Keratinocyte (primary cell): ENCODE data around the gene TYW1B. TPM values are rescaled to one million over a fixed set of nuclear protein-coding genes. Genes with fewer than 3 reads are reported as not detected.
"Not testable (repeated sequence)": the region's sequence is repeated elsewhere in the genome, so short reads cannot be mapped to it uniquely, and the experiment has no call there.

Experiments used
- DNase-seq: peaks from one replicate; pipeline ENCODE4 v3.0.0-alpha.2; 2011; ENCODE audit warnings: low read depth, missing footprints, low spot score
- FAIRE-seq: peaks from 2 replicates; lab custom pipeline; 2011; peaks lifted over from hg19 to GRCh38; lab: Jason Lieb, UNC
- H2AFZ ChIP-seq: 2 replicates; pipeline ENCODE4 v1.6.0; 2012; ENCODE audit warnings: low read length, control low read depth, inconsistent platforms; ENCODE audit not compliant: control insufficient read depth
- H3K27ac ChIP-seq: 2 replicates; pipeline ENCODE4 v1.5.1; 2011; ENCODE audit warnings: low read length; ENCODE audit not compliant: control insufficient read depth, insufficient read depth
- H3K27me3 ChIP-seq: 3 replicates; pipeline ENCODE4 v1.6.0; 2011; ENCODE audit warnings: low read length; ENCODE audit not compliant: control insufficient read depth, insufficient read depth; ENCODE audit errors: extremely low read depth
- H3K36me3 ChIP-seq, 2 experiments: 2 replicates in 1 of 2; 3 replicates in 1 of 2; pipeline ENCODE4 v1.5.1; 2011; ENCODE audit warnings: low read length in 2 of 2, mild to moderate bottlenecking in 1 of 2; ENCODE audit not compliant: control insufficient read depth in 2 of 2, insufficient read depth in 2 of 2; ENCODE audit errors: extremely low read depth in 1 of 2
- H3K4me1 ChIP-seq: 3 replicates; pipeline ENCODE4 v1.5.1; 2011; ENCODE audit warnings: low read length; ENCODE audit not compliant: control insufficient read depth, insufficient read depth; ENCODE audit errors: extremely low read depth
- H3K4me2 ChIP-seq: 3 replicates; pipeline ENCODE4 v1.6.0; 2011; ENCODE audit warnings: low read depth, low read length; ENCODE audit not compliant: control insufficient read depth, insufficient read depth; ENCODE audit errors: extremely low read depth
- H3K4me3 ChIP-seq, 3 experiments: fragments of 200-600 bp in 1 of 3; sonication (generic) in 1 of 3; 2 replicates in 2 of 3; 3 replicates in 1 of 3; pipeline ENCODE4 v1.5.1; 2011 to 2016; ENCODE audit warnings: low read length in 3 of 3, mild to moderate bottlenecking in 3 of 3, control low read depth in 2 of 3, inconsistent platforms in 1 of 3, low read depth in 1 of 3, mixed read lengths in 1 of 3, mixed run types in 1 of 3, moderate library complexity in 1 of 3; ENCODE audit not compliant: control insufficient read depth in 2 of 3, insufficient read depth in 2 of 3; ENCODE audit errors: extremely low read depth in 1 of 3
- H3K79me2 ChIP-seq: 2 replicates; pipeline ENCODE4 v1.6.0; 2012; ENCODE audit warnings: low read length; ENCODE audit not compliant: control insufficient read depth, insufficient read depth
- H3K9ac ChIP-seq: 3 replicates; pipeline ENCODE4 v1.6.0; 2011; ENCODE audit warnings: low read length; ENCODE audit not compliant: control insufficient read depth, insufficient read depth; ENCODE audit errors: extremely low read depth
- H3K9me1 ChIP-seq: 3 replicates; pipeline ENCODE4 v1.6.0; 2011; ENCODE audit warnings: low read length; ENCODE audit not compliant: control insufficient read depth, insufficient read depth; ENCODE audit errors: extremely low read depth
- H3K9me3 ChIP-seq: 2 replicates; pipeline ENCODE4 v1.5.1; 2012; ENCODE audit warnings: low read depth, low read length; ENCODE audit not compliant: control insufficient read depth
- H4K20me1 ChIP-seq: 3 replicates; pipeline ENCODE4 v1.6.0; 2011; ENCODE audit warnings: low read length; ENCODE audit not compliant: control insufficient read depth, insufficient read depth; ENCODE audit errors: extremely low read depth
- EZH2 ChIP-seq: IDR thresholded peaks from one replicate; pipeline ENCODE4 v1.6.1; 2012; ENCODE audit warnings: inconsistent platforms, mild to moderate bottlenecking, low read length, moderate library complexity
- dilution Hi-C: fragments of 300-500 bp; cut with MboI; formaldehyde crosslinking; loops from one replicate; pipeline ENCODE4 v1.7.0; 2020; ENCODE audit warnings: low sequenced_read_pairs; ENCODE audit not compliant: extremely low pct_ligation_motif_present
- polyA plus RNA-seq, 5 experiments: library from polyadenylated mRNA; depleted of rRNA in 3 of 5; stranded (reverse) in 3 of 5; stranded (forward) in 1 of 5; unstranded in 1 of 5; fragments of >200 nt; gene quantifications; 1 replicate in 1 of 5; 2 replicates in 3 of 5; 3 replicates in 1 of 5; pipeline versions ENCODE4 v1.2.1 to v1.2.3, GENCODE V29; 2011 to 2012; ENCODE audit warnings: missing spikeins in 2 of 5, low read depth in 1 of 5, low replicate concordance in 1 of 5
- TF ChIP-seq, protein P1 (sequence below), 3 experiments: IDR thresholded peaks in 1 of 3; conservative IDR thresholded peaks in 1 of 3; optimal IDR thresholded peaks in 1 of 3; 2 replicates in 2 of 3; 3 replicates in 1 of 3; pipeline versions ENCODE3 to v1.5.1; 2011; ENCODE audit warnings: low read length in 3 of 3, mild to moderate bottlenecking in 3 of 3, moderate library complexity in 2 of 3, control low read depth in 1 of 3, inconsistent platforms in 1 of 3; ENCODE audit not compliant: insufficient read depth in 2 of 3; ENCODE audit errors: extremely low read depth in 1 of 3

Gene TYW1B
- polyA plus RNA-seq, 1 donor (not counting 4 experiments of a cell fraction or from before 2014, with no cell fraction given): 2.5 TPM

DNA sequence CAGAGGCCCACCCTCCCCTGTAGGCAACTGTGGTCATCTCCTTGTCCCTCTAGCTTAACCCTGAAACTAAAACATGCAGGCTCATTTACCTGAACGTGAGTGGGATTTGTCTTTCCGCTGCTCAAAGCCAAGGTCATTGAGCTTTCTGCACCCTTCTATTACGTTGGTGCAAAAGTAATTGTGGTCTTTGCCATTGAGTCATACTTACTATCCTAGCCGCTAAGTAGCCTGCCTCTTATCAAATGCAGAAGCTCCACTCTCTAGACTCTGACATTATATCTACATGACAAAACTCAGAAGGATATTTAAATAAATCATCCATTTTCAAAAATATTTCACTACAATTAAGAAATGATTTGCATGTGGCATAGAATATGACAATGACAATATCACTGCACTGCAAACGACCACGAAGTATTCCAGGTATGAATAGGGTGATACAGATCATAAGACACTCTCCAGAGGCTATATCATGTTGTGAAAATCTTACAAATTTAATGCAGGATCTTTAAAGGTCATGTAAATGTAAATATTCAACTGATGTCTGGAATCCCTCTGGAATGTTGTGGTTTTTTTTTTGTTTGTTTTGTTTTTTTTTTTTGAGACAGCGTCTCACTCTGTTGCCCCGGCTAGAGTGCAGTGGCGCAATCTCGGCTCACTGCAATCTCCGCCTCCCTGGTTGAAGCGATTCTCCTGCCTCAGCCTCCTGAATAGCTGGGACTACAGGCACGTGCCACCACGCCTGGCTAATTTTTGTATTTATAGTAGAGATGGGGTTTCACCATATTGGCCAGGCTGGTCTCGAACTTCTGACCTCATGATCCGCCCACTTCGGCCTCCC is 223.0 kb downstream of the TYW1B start:
- FAIRE-seq: not testable (repeated sequence)

DNA sequence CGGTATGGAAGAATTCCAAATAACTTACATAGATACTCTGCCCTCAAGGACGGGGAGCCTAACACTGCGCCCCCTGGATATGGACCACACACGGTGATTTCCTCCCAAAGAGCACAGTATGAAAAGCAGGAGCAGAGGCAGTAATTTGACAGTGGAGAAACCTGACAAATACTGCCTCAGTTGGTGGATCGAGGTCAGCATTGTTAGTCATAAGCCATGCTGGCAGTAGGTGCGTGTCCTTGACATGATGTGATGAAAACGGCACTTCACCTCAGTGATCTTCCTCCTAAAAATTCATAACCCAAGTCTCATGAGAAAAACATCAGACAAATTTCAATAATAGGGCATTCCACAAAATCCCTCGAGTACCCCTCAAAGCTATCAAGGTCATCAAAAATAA is 224.5 kb downstream of the TYW1B start:
- H3K4me2 ChIP-seq, H3K9me1 ChIP-seq, H3K4me3 ChIP-seq, DNase-seq, H3K27me3 ChIP-seq, H3K4me1 ChIP-seq, dilution Hi-C loops, H3K9me3 ChIP-seq, H3K27ac ChIP-seq, FAIRE-seq, H2AFZ ChIP-seq, H3K9ac ChIP-seq, H3K79me2 ChIP-seq, H4K20me1 ChIP-seq, H3K36me3 ChIP-seq: not testable (repeated sequence)

More for the DNA sequence above, 223.0 kb downstream of the TYW1B start:
- H4K20me1 ChIP-seq, H3K79me2 ChIP-seq, H3K4me1 ChIP-seq, H3K4me3 ChIP-seq, dilution Hi-C loops, H3K9ac ChIP-seq, H2AFZ ChIP-seq, H3K9me1 ChIP-seq, H3K4me2 ChIP-seq, H3K36me3 ChIP-seq, H3K27ac ChIP-seq, H3K27me3 ChIP-seq, DNase-seq, H3K9me3 ChIP-seq: not testable (repeated sequence)

GRCh38 chr7:72603073-72603472 is 224.9 kb downstream of the TYW1B start:
- no peak for FAIRE-seq
- Histone ChIP-seq H3K27ac (no peak overlapping the region), H3K4me3 (no peak overlapping the region), H3K4me1 (no peaks in the 10 kb centered on the region), H3K4me2 (no peak overlapping the region), H3K27me3 (no peaks in the 10 kb centered on the region), H3K79me2 (no peaks in the 10 kb centered on the region), H3K9ac (no peak overlapping the region), H2AFZ (no peak overlapping the region), H3K36me3 (no peaks in the 10 kb centered on the region), H3K9me1 (no peaks in the 10 kb centered on the region), H3K9me3 (no peaks in the 10 kb centered on the region), H4K20me1 (no peaks in the 10 kb centered on the region)
- dilution Hi-C loops: no loop called here
- no peak for TF ChIP-seq EZH2
- TF ChIP-seq, protein P1, sequence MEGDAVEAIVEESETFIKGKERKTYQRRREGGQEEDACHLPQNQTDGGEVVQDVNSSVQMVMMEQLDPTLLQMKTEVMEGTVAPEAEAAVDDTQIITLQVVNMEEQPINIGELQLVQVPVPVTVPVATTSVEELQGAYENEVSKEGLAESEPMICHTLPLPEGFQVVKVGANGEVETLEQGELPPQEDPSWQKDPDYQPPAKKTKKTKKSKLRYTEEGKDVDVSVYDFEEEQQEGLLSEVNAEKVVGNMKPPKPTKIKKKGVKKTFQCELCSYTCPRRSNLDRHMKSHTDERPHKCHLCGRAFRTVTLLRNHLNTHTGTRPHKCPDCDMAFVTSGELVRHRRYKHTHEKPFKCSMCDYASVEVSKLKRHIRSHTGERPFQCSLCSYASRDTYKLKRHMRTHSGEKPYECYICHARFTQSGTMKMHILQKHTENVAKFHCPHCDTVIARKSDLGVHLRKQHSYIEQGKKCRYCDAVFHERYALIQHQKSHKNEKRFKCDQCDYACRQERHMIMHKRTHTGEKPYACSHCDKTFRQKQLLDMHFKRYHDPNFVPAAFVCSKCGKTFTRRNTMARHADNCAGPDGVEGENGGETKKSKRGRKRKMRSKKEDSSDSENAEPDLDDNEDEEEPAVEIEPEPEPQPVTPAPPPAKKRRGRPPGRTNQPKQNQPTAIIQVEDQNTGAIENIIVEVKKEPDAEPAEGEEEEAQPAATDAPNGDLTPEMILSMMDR (optimal IDR thresholded peaks at IDR 0.05 in 1 of 3, IDR thresholded peaks at IDR 0.05 in 1 of 3, conservative IDR thresholded peaks at IDR 0.05 in 1 of 3; ENCODE audit: extremely low read depth in 1 of 3, insufficient read depth in 2 of 3, low read length in 3 of 3): no peak
- no peak for DNase-seq

DNA sequence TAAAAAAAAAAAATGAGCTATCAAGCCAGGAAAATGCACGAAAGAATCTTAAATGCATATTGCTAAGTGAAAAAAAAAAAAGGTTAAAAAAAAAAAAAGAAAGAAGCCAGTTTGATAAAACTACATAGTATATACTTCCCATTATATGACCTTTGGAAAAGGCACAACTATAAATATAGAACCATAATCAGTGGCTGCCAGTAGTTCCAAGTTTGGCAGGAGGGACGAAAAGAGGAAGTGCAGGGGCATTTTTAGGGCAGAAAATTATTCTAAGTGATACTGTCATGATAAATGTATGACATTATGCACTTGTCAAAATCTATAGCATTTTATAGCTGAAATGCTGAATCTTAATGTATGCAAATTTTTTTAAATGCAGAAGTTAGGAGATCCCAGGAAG is 226.3 kb downstream of the TYW1B start:
- H3K27me3 ChIP-seq, H3K36me3 ChIP-seq, dilution Hi-C loops, FAIRE-seq, H2AFZ ChIP-seq, DNase-seq, H3K4me2 ChIP-seq, H3K9me1 ChIP-seq, H3K4me3 ChIP-seq, H3K9me3 ChIP-seq, H3K4me1 ChIP-seq, H4K20me1 ChIP-seq, H3K27ac ChIP-seq, H3K9ac ChIP-seq, H3K79me2 ChIP-seq: not testable (repeated sequence)
